ENCODE results near the gene CXorf51A.
"Not testable (repeated sequence)": the region's sequence is repeated elsewhere in the genome, so short reads cannot be mapped to it uniquely, and the experiment has no call there.

Gene CXorf51A

DNA sequence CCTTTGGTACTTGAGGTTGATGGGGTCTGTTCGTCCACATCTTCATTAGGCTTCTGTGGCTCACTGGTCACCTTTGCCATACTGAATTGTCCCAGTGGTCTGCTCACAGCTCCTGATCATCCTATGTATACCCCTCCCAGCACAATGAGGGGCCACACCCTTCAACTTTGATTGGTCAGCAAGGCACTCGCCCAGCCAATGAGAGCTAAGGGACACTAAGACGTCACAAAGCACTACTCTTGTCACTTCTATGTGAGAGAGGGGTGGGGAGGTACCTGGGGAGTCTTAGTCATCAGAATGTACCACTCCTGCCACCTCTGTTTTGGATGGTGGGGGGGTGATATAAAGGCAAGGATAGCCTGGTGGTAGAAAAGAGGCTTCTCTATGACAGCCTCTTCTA, at the start of gene CXorf51A:
Gene CXorf51A, minus strand, starts transcription at position 101 of the 400 bp plus-strand sequence. Its CDS starts 21 bp downstream, at position 80.
- H3K27me3 ChIP-seq (ENCODE audit: control insufficient read depth, insufficient read depth, low read length); H3K36me3 ChIP-seq (ENCODE audit: control insufficient read depth, insufficient read depth, low read length); H3K27ac ChIP-seq (ENCODE audit: low read depth, low read length); H3K9ac ChIP-seq (ENCODE audit: low read length); H3K4me3 ChIP-seq (ENCODE audit: low read length); H3K4me1 ChIP-seq (ENCODE audit: control insufficient read depth, insufficient read depth, low read length): not testable (repeated sequence)

DNA sequence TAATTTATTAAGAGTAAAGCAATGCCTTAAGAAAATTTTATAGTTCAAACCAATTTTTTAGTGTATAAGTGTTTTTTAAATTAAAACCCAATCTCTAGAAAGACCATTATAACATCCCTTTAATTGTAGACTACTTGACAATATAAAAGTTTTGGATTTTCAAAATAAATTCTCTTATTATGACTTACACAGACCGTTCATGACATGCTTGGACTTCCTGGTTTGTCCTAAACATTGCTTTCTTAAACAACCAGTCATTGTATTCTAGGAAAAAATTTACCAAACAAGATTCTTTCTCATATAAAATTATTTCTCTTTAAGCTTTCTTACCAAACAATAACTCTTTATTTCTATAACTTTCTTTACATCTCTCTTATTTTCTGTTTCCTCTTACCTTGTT, 49.0 kb upstream of the CXorf51A start:
- no peak overlapping the region for H3K4me3 ChIP-seq (ENCODE audit: low read length)
- H3K9ac ChIP-seq (ENCODE audit: low read length): no peak overlapping the region
- H3K27me3 ChIP-seq (ENCODE audit: control insufficient read depth, insufficient read depth, low read length): no peaks in the 10 kb centered on the region
- no peaks in the 10 kb centered on the region for H3K4me1 ChIP-seq (ENCODE audit: control insufficient read depth, insufficient read depth, low read length)
- H3K27ac ChIP-seq (ENCODE audit: low read depth, low read length): no peak overlapping the region
- no peaks in the 10 kb centered on the region for H3K36me3 ChIP-seq (ENCODE audit: control insufficient read depth, insufficient read depth, low read length)

DNA sequence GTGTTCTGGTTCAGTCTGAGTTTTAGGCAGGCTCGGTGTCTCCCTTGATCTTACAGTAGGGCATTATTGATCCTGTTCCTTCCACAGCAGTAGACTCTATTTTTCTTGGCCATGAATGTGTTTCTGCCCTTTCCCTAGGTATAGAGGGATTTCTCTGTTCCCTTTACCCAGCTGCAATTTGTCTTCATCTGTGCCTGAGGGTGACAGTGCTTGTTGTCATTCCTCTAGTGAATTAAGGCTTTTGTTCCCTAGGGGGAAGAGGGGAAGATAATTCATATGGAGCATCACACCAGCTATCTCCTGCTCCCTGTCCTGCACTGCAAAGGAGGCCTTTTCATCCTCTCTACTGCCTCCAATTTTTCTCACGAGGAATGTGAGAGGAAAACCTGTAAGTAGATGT, 39.7 kb upstream of the CXorf51A start:
- H3K27ac ChIP-seq (ENCODE audit: low read depth, low read length): no peak overlapping the region
- no peak overlapping the region for H3K9ac ChIP-seq (ENCODE audit: low read length)

DNA sequence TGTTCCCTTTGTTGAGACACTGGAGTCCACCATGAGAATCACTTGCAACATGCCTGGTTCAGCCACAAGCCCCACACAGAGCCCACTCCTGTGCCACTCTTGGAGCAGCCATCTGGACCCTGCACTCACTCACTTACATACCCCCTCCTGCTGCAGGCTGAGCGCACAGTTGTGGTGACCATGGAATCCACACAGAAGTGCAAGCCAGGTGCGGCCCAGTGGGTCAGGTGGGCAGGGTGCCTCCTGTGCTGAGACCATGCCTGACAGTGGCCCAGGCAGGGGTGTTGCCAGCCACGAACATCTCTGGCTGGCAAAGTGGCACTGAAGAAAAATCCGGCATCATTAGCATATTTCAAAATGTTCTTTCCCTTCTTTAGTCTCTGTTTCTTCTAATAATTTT, 17.4 kb upstream of the CXorf51A start:
- H3K4me3 ChIP-seq (ENCODE audit: low read length): no peak overlapping the region
- H3K36me3 ChIP-seq (ENCODE audit: control insufficient read depth, insufficient read depth, low read length): no peaks in the 10 kb centered on the region
- no peak overlapping the region for H3K9ac ChIP-seq (ENCODE audit: low read length)
- no peaks in the 10 kb centered on the region for H3K27me3 ChIP-seq (ENCODE audit: control insufficient read depth, insufficient read depth, low read length)
- no peaks in the 10 kb centered on the region for H3K4me1 ChIP-seq (ENCODE audit: control insufficient read depth, insufficient read depth, low read length)
- H3K27ac ChIP-seq (ENCODE audit: low read depth, low read length): no peak overlapping the region

More for the DNA sequence above, 39.7 kb upstream of the CXorf51A start:
- Histone ChIP-seq H3K4me3 (ENCODE audit: low read length) (no peak overlapping the region), H3K27me3 (ENCODE audit: control insufficient read depth, insufficient read depth, low read length) (no peaks in the 10 kb centered on the region), H3K4me1 (ENCODE audit: control insufficient read depth, insufficient read depth, low read length) (no peaks in the 10 kb centered on the region), H3K36me3 (ENCODE audit: control insufficient read depth, insufficient read depth, low read length) (no peaks in the 10 kb centered on the region)

DNA sequence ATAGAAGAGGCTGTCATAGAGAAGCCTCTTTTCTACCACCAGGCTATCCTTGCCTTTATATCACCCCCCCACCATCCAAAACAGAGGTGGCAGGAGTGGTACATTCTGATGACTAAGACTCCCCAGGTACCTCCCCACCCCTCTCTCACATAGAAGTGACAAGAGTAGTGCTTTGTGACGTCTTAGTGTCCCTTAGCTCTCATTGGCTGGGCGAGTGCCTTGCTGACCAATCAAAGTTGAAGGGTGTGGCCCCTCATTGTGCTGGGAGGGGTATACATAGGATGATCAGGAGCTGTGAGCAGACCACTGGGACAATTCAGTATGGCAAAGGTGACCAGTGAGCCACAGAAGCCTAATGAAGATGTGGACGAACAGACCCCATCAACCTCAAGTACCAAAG, 5.1 kb downstream of the CXorf51A start, which contains the start of gene CXorf51B:
Gene CXorf51B, plus strand, starts transcription at position 301 of the 400 bp plus-strand sequence. Its CDS starts 21 bp downstream, at position 322.
- not testable (repeated sequence) for H3K4me1 ChIP-seq (ENCODE audit: control insufficient read depth, insufficient read depth, low read length); H3K27me3 ChIP-seq (ENCODE audit: control insufficient read depth, insufficient read depth, low read length); H3K9ac ChIP-seq (ENCODE audit: low read length); H3K36me3 ChIP-seq (ENCODE audit: control insufficient read depth, insufficient read depth, low read length); H3K4me3 ChIP-seq (ENCODE audit: low read length); H3K27ac ChIP-seq (ENCODE audit: low read depth, low read length)
